ENCODE results near the gene BMPR2.

GRCh38 chr2:202604699-202605098, 228.6 kb downstream of the BMPR2 start:
- no peak for TF ChIP-seq CTCF (IDR thresholded peaks at IDR 0.05)
- no peak for TF ChIP-seq POLR2AphosphoS5 (IDR thresholded peaks at IDR 0.05)

Measured in breast epithelium (tissue), 3 donors.